ENCODE data around the gene TYW1.
"Not testable (repeated sequence)": the region's sequence is repeated elsewhere in the genome, so short reads cannot be mapped to it uniquely, and the experiment has no call there.

The TYW1 gene

GRCh38 chr7:67251986-67252558, 255.4 kb downstream of the TYW1 start:
- DNase-seq (ENCODE audit: low read depth), result no peak

GRCh38 chr7:67255076-67255475, 258.4 kb downstream of the TYW1 start:
- not testable (repeated sequence) for DNase-seq (ENCODE audit: low read depth)

- DNase-seq (ENCODE audit: low read depth), result not testable (repeated sequence)
These were observed 261.1 kb downstream of the TYW1 start for GRCh38 chr7:67257779-67258178.

GRCh38 chr7:67259363-67259762, 262.7 kb downstream of the TYW1 start:
- DNase-seq (ENCODE audit: low read depth), result not testable (repeated sequence)

GRCh38 chr7:67260166-67260586, 263.5 kb downstream of the TYW1 start:
- DNase-seq (ENCODE audit: low read depth), result not testable (repeated sequence)

GRCh38 chr7:67264000-67264399, 267.4 kb downstream of the TYW1 start:
- DNase-seq (ENCODE audit: low read depth), result not testable (repeated sequence)

- DNase-seq (ENCODE audit: low read depth), result not testable (repeated sequence)
These were observed 269.4 kb downstream of the TYW1 start for GRCh38 chr7:67266070-67266469.

GRCh38 chr7:67267914-67268313, 271.3 kb downstream of the TYW1 start:
- DNase-seq (ENCODE audit: low read depth), result no peak

- not testable (repeated sequence) for DNase-seq (ENCODE audit: low read depth)
These were observed 273.3 kb downstream of the TYW1 start for GRCh38 chr7:67269916-67270315.

Data from CMK (cell line).